ENCODE results near the gene LGSN. TPM values are rescaled to one million over a fixed set of nuclear protein-coding genes. Genes with fewer than 3 reads are reported as not detected.

Gene LGSN
- total and polyA plus RNA-seq, 2 of the 8 experiments (the other 6 are each of a cell fraction or from before 2014, with no cell fraction given): 0.08 TPM; not detected in 1

DNA sequence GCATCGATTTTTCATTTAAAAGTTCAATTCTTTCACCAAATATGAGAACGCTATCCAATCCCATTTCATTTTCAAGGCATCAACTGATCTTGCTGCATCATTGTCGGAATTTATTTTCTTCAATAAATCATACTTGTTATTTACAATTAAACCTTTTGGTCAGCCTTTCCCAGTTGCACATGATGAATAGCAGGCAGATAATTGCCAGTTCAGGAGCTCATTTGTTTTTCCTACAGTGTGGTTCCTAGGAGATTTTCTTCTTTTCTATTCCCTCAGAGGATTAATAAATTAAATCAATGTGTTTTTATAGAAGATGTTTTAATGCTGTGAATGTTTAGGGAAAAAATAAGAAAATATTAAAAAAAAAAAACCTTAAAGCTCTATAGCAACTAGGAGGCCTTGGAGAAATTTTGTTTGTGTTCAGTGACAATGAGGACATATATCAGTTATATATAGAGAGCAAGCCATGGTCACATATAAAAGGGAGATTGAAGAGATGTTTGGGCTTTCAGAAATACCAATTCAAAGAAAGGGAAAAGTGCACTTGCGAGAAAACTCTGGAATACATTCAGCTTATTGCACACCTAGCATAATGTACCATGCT lies 30.4 kb downstream of the LGSN start:
- Histone ChIP-seq H3K79me1 (ENCODE audit: low read depth, low read length) (no peaks in the 10 kb centered on the region), H2BK15ac (ENCODE audit: low read length) (no peak overlapping the region), H3K9ac (replicated peaks in 1 of 4; ENCODE audit: extremely low read depth in 1 of 4, low read depth in 3 of 4, low read length in 3 of 4) (no peak overlapping the region), H2BK20ac (ENCODE audit: low read length) (no peak overlapping the region), H3K4me3 (ENCODE audit: extremely low read depth in 1 of 4, insufficient read depth in 2 of 4, low read depth in 3 of 4, low read length in 4 of 4) (no peak overlapping the region), H3K4me2 (ENCODE audit: insufficient read depth in 1 of 2, low read depth in 2 of 2, low read length in 2 of 2) (no peak overlapping the region), H3K4ac (replicated peaks; ENCODE audit: insufficient read length, low read depth, low read length) (no peak overlapping the region), H2BK120ac (replicated peaks; ENCODE audit: low read depth, low read length) (no peak overlapping the region), H2AK5ac (ENCODE audit: low read depth, low read length) (no peak overlapping the region), H4K91ac (replicated peaks; ENCODE audit: insufficient read length, low read length) (no peak overlapping the region), H4K20me1 (replicated peaks in 1 of 2; ENCODE audit: control insufficient read depth in 1 of 2, insufficient read depth in 2 of 2, low read length in 2 of 2) (no peaks in the 10 kb centered on the region), H2BK12ac (ENCODE audit: low read depth, low read length) (no peak overlapping the region), H3K4me1 (replicated peaks in 1 of 4; ENCODE audit: control insufficient read depth in 3 of 4, insufficient read depth in 4 of 4, low read length in 3 of 4) (peaks cover 0 to 3% (median 0%) of the 10 kb centered on the region in 4 experiments; a peak in 1 of 7 replicates), H3K14ac (ENCODE audit: insufficient read length) (no peak overlapping the region), H3K27me3 (replicated peaks in 1 of 4; ENCODE audit: control insufficient read depth in 3 of 4, extremely low read depth in 1 of 4, insufficient read depth in 3 of 4, low read length in 3 of 4) (no peaks in the 10 kb centered on the region), H3K56ac (replicated peaks; ENCODE audit: insufficient read length, low read depth, low read length) (no peak overlapping the region), H3K27ac (ENCODE audit: low read depth, low read length) (no peak overlapping the region), H3K36me3 (ENCODE audit: control insufficient read depth in 2 of 4, insufficient read depth in 4 of 4, low read length in 3 of 4) (no peaks in the 10 kb centered on the region), H3K9me3 (ENCODE audit: insufficient read depth in 2 of 2, low read depth in 1 of 2, low read length in 1 of 2) (no peaks in the 10 kb centered on the region), H4K5ac (ENCODE audit: insufficient read length, low read depth, low read length) (no peak overlapping the region), H3K79me2 (ENCODE audit: control insufficient read depth in 1 of 2, insufficient read depth in 2 of 2, low read length in 2 of 2) (no peaks in the 10 kb centered on the region), H4K8ac (ENCODE audit: extremely low read depth, insufficient read depth, low read length) (no peak overlapping the region), H3K23me2 (ENCODE audit: low read depth, low read length) (no peaks in the 10 kb centered on the region), H3K23ac (ENCODE audit: insufficient read length) (no peak overlapping the region), H3K18ac (ENCODE audit: extremely low read depth, low read length) (no peak overlapping the region), H2AFZ (ENCODE audit: low read length) (no peak overlapping the region), H2BK5ac (ENCODE audit: low read depth, low read length) (no peak overlapping the region)
- TF ChIP-seq SAP30 (IDR thresholded peaks at IDR 0.05; ENCODE audit: insufficient read depth, insufficient replicate concordance, low read length) (no peak), ASH2L (IDR thresholded peaks at IDR 0.05; ENCODE audit: low read length) (no peak), POU5F1 (IDR thresholded peaks at IDR 0.05; ENCODE audit: low read depth, low read length) (no peak), PHF8 (conservative IDR thresholded peaks at IDR 0.05; ENCODE audit: low read depth, low read length) (no peak), HDAC2 (IDR thresholded peaks at IDR 0.05; ENCODE audit: borderline replicate concordance in 1 of 2, low read depth in 2 of 2, low read length in 2 of 2) (no peak), GABPA (IDR thresholded peaks at IDR 0.05; ENCODE audit: borderline replicate concordance, insufficient read depth, low read length) (no peak)
- no peak for FAIRE-seq
- ChIA-PET CTCF (ENCODE audit: partially characterized antibody) (no interaction called here), POLR2A (ENCODE audit: partially characterized antibody) (no interaction called here)
- 82% methylated on average over 4 of the region's 4 CpGs; no CpG with 5 or more reads in 1 of the 2 experiments for WGBS, 2 experiments (ENCODE audit: extremely low coverage in 1 of 2, insufficient coverage in 1 of 2, insufficient read length in 1 of 2, insufficient replicate concordance in 2 of 2, low coverage in 1 of 2, low lambda C conversion rate in 2 of 2, missing lambda C conversion rate in 1 of 2)
- DNase-seq (ENCODE audit: low read depth in 1 of 2, low spot score in 2 of 2): no peak

Measured in H1 (cell line).